Stimulated activated CD4-positive, alpha-beta T cell treated with anti-CD3 and anti-CD28 coated beads, Interleukin-4, amount 100 ng/mL, for 48 hours (primary cell): ENCODE measurements around the gene RFX1.
A peak's percentile ranks its signal among the peaks of the same experiment; 100 is the strongest.
"Not testable (repeated sequence)": the region's sequence is repeated elsewhere in the genome, so short reads cannot be mapped to it uniquely, and the experiment has no call there.

Experiments used
- DNase-seq, 2 donors: peaks; one replicate each; pipeline ENCODE4 v3.0.0-alpha.2; 2020; ENCODE audit warnings: low read depth in 2 of 2

Gene RFX1

GRCh38 chr19:13934785-13935109 lies 71.4 kb downstream of the RFX1 start:
- no peak for DNase-seq

DNA sequence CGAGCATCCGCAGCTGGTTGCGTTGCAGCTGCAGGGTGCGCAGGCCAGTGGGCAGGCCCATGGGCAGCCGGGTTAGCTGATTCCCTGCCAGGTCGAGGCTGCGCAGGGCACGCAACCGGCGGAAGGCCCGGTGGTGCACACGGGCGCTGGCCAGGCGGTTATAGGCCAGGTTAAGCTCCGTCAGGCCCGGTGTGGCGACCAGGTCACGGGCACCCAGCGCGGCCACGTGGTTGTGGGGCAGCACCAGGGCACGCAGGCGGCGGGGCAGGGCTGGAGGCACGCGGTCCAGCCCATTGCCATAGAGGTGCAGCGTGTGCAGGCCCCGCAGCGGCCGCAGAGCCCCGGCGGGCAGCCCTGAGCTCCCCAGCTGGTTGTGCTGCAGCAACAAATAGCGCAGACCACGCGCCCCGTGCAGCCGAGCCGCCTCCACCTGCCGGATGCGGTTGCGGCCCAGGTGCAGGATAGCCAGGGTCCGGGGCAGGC lies 73.2 kb downstream of the RFX1 start:
- DNase-seq, result no peak

- DNase-seq, result no peak
These were observed 73.9 kb downstream of the RFX1 start for GRCh38 chr19:13932149-13932637.

DNA sequence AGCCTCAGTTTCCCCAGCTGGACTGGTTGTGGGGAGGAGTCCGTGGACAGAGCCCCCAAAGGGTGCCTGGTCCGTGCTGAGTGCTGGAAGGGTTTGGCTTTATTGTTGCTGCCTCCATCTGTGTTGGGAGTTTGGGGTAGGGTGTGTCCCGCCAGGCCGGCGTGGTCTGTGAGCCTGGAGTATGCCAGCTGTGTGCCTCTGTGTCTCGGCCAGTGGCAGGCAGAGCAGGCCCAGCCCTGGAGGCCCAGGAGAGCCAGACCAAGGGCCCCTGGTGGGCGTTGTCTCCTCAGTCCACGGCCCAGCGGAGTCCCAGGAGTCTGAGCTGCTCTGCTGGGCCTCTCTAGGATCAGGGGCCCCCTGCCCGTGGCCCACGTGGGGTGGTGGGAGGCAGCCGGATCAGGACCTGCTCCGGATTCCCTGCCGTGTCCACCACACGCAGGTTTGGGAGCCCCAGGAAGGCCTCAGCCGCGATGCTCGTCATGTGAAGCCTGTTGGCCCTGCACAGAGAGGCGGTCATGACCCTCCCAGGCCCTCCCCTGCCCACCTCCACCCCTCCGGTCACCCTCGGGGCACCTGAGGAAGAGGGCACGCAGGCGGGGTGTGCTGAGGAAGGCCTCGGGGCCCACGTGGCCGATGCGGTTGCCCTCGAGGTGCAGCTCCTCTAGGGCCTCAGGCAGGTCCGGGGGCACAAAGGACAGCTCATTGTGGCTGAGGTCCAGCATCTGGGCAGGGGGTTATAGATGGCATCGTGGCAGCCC lies 74.5 kb downstream of the RFX1 start:
- no peak for DNase-seq

DNA sequence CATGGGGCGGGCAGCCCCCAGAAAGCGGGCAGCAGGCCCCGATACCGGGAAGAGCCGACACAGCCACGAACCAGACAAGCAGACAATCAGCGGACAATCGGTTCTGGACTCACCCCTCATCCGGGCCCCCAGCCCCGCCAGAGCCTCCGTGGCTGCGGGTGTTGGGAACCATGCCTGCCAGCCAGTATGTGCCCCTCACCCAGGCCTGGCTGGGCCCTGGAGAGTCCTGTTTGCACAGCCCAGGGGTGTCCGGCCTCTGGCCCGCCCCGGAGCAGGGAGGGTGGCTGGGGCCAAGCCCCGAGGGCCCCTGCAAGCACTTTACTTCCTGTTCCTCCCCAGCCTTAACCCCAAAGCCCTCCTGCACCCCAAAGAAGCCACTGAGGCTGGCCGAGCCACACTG lies 75.7 kb downstream of the RFX1 start:
- DNase-seq, result no peak

DNA sequence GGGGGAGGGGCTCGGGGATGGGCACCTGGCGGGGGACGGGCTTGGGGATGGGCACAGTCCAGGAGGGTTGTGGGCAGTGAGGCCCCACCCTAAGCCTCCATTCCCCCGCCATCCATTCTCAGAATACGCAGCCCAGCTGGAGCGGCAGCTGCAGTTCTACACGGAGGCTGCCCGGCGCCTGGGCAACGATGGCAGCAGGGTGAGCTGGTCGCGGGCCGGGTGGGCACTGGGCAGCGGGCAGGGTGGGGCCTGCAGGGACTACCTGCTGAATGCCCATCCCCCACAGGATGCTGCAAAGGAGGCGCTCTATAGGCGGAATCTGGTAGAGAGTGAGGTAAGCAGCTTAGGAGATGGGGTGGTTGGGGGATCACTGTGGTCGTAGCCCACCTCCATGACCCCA lies 76.2 kb downstream of the RFX1 start:
- no peak for DNase-seq

DNA sequence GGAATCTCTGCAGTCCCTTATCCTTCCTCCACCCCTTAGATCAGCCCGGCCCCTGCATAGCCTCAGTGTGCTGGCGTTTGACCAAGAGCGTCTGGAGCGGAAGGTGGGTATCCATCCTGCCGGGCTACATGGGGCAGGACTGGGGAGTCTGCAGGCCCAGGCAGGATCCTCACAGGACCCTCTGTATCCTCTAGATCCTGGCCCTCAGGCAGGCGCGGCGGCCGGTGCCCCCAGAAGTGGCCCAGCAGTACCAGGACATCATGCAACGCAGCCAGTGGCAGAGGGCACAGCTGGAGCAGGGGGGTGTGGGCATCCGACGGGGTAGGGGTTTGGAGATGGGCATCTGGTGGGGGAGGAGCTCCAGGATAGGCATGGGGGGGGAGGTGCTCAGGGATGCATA lies 76.8 kb downstream of the RFX1 start:
- DNase-seq, result no peak

DNA sequence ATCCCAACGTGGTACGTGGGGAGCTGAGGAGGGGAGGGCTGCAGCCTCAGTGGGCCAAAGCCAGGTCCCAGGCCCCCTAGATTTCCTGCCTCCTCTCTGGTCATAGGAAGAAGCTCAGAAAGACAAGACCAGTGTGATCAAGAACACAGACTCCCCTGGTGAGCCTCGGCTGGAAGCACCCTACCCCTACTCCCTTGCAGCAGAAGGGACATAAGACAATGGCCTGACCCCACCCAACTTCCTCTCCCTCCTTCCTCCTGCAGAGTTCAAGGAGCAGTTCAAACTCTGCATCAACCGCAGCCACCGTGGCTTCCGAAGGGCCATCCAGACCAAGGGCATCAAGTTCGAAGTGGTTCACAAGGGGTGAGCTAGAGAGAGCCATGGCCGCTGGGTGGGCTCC lies 79.4 kb downstream of the RFX1 start:
- DNase-seq, result no peak

DNA sequence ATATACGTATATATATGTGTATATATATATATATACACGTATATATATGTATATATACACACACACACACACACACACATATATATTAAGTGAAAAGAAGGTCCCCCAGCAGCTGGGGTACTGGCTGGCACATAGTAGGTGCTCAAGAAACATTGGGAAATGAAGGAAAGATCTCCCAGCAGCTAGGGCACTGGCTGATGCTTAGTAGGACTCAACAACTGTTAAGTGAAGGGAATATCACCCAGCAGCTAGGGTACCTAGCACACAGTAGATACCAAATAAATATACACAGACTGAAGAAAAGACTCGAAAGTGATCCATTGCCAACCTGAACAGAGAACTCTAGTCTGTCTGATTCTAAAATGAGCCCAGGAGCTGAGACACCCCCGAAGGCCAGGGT lies 80.1 kb downstream of the RFX1 start:
- no peak for DNase-seq

DNA sequence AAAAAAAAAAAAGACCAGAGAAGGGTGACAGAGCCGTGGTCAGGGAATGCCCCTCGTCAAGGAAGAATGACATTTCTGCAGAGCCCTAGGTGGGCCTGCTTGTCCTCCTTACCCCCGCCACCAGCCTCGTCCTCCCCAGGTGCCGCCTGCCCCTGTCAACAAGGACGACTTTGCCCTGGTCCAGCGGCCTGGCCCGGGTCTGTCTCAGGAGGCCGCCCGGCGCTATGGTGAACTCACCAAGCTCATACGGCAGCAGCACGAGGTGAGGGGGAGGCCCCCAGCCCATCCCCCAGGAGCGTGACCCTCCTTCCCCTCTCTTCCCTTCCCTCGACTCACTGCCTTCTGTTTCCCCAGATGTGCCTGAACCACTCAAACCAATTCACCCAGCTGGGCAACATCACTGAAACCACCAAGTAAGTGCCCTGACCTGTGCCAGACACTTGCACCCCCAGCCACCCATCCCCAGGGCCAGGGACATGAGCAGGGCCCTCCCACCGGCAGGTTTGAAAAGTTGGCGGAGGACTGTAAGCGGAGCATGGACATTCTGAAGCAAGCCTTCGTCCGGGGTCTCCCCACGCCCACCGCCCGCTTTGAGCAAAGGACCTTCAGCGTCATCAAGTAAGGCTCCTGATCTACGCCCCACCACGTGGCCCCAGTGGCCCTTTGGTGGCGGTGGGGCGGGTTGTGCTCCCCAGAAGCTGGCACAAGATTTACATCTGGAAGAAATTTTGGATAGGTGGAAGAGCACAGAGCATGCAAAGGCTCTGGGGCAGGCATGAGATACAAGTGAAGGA lies 82.7 kb downstream of the RFX1 start:
- no peak for DNase-seq

- not testable (repeated sequence) for DNase-seq
These were observed 84.0 kb downstream of the RFX1 start for GRCh38 chr19:13922118-13922517.

DNA sequence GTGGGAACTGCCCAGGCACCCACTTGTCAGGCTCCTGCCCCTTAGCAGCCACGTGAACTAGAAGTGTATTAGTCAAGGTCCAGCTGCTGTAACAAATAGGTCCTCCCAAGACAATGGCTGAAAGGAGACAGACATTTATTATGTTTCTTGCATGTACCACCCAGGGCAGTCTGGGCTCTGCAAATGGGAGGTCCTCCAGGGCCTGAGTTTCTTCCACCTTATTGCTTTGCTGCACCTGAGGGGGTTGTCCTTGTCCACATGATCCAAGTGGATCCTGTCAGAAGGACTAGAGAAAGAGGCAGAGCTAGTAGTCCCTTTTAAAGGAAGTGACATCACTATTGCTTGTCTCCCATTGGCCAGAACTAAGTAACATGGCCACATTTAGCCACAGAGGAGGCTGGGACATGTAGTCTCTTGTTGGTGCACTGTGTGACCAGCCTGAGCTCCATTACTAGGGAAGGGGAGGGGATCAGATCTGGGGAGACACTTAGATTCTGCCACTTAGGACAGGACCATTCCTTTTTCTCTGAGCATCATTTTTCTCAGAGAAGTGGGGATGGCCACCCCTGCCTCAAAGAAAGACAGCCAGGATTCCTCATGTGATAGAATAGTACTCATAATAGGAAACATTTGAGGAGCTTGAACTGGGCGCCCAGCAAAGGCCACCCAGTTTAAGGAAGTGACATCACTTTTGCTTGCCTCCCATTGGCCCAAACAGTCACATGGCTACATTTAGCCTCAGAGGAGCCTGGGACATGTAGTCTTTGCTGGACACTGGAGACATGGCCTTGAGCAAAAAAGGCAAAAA lies 85.0 kb downstream of the RFX1 start:
- DNase-seq, result peak; percentile 12 to 32

DNA sequence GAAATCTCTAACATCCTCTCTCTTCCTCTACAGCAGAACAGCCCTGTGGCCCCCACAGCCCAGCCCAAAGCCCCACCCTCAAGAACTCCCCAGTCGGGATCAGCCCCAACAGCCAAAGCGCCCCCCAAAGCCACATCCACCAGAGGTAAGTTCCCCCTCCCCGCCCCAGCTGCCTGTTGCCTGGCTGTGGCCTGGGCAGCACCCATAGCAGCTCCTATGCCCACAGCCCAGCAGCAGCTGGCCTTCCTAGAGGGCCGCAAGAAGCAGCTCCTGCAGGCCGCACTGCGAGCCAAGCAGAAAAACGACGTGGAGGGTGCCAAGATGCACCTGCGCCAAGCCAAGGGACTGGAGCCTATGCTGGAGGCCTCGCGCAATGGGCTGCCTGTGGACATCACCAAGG lies 85.6 kb downstream of the RFX1 start:
- no peak for DNase-seq

DNA sequence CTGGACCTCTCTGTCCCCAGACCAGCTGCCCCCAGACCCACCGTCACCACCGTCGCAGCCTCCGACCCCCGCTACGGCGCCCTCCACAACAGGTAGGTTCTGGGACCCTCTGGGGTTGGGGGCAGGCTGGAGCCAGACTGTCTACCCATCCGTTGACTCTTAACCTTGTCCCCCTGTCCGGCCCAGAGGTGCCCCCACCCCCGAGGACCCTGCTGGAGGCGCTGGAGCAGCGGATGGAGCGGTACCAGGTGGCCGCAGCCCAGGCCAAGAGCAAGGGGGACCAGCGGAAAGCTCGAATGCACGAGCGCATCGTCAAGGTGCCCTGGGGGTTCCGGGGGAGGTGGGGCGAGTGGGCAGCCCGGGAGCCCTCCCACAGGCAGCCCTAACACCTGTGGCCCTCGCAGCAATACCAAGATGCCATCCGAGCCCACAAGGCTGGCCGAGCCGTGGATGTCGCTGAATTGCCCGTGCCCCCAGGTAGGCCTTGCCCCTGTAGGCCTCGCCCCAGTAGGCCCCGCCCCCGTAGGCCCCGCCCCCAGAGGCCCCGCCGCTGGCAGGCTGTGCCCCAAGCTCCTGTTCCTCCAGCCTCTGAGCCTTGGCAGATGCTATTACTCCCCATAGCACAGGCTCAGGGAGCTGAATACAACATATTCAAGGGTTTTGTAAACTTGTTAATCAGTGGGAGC lies 87.3 kb downstream of the RFX1 start:
- no peak for DNase-seq

- DNase-seq, result no peak
These were observed 88.2 kb downstream of the RFX1 start for GRCh38 chr19:13917888-13918406.

DNA sequence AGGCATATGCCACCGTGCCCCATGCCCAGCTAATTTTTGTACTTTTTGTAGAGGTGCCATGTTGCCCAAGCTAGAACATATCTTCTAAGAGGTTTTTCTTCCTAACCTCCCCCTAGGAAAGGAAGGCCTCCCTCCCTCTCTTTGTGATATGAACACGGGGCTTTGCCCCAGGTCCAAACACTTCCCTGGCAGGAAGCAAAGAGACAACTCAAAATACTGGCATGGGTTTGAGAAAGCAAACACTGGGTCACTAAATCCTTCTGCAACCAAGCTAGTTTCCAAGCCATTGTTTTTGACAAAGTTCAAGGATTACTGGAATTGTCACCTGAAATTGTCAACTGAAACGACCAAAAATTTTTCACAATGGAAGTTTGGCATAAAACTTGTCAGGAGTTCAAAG lies 91.3 kb downstream of the RFX1 start:
- no peak for DNase-seq

GRCh38 chr19:13913352-13913751 lies 92.8 kb downstream of the RFX1 start:
- DNase-seq, result no peak
